CD4-positive, alpha-beta T cell treated with Interleukin-4 for 1 hour (primary cell): Measurements from ENCODE around the gene SSC5D.
"Not testable (repeated sequence)": the region's sequence is repeated elsewhere in the genome, so short reads cannot be mapped to it uniquely, and the experiment has no call there.

Source experiments
- DNase-seq, 2 donors: peaks; one replicate each; pipeline ENCODE4 v3.0.0-alpha.2; 2020 to 2022

SSC5D gene

DNA sequence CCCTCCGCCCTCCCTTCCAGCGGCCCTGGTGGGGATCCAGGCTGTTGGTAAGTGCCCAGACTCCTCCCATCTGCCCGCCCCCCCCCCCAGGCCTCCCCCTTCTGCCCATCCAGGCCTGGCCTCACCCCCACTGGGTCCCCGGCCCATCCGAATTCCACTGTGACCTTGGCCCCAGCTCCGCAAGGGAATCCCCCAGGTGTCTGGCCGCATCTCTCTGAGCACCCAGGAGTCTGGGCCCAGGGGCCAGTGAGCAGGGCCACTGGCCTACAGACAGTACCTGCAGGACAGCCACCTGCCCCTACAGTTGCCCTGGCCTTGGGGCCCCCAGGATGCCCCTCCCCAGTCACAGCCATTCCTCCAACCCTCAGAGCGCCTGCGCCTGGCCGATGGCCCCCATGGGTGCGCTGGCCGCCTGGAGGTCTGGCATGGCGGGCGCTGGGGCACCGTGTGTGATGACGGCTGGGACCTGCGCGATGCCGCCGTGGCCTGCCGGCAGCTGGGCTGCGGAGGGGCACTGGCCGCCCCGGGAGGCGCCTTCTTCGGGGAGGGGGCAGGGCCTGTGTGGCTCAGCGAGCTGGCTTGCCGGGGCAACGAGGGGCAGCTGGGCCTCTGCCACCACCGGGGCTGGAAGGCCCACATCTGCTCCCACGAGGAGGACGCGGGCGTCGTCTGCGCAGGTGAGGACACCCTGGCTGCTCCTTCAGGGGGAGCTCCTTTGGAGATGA, 912 bp downstream of the SSC5D start:
- DNase-seq: no peak

DNA sequence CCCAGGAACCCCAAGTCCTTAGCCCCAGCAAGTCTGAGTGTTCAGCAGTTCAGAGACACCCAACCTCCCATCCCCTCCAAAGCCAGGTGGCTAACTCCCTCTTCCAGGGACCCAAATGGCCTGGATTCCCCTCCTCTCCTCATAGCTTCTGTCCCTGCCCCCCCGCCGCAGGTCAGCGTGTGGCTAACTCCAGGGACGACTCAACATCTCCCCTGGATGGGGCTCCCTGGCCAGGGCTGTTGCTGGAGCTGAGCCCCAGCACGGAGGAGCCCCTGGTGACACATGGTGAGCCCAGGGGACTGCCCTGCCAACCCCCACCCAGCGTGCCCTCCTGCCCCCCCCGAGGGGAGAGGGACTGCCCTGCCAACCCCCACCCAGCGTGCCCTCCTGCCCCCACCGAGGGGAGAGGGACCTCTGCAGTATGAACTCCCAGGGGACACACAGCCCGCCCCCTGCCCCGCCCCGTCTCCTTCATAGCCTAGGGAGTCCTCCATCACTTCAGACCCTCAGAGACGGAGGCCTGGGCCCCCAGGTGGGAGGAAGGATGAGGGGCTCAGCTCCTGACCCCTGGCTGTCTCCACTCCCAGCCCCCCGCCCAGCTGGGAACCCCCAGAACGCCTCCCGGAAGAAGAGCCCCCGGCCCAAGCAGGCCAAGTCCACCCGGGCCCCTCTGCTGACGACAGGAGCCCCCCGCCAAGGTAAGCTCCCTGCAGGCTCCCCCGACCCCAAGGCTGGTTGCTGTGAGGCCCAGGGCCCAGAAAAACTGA, 1.7 kb downstream of the SSC5D start:
- DNase-seq: no peak

DNA sequence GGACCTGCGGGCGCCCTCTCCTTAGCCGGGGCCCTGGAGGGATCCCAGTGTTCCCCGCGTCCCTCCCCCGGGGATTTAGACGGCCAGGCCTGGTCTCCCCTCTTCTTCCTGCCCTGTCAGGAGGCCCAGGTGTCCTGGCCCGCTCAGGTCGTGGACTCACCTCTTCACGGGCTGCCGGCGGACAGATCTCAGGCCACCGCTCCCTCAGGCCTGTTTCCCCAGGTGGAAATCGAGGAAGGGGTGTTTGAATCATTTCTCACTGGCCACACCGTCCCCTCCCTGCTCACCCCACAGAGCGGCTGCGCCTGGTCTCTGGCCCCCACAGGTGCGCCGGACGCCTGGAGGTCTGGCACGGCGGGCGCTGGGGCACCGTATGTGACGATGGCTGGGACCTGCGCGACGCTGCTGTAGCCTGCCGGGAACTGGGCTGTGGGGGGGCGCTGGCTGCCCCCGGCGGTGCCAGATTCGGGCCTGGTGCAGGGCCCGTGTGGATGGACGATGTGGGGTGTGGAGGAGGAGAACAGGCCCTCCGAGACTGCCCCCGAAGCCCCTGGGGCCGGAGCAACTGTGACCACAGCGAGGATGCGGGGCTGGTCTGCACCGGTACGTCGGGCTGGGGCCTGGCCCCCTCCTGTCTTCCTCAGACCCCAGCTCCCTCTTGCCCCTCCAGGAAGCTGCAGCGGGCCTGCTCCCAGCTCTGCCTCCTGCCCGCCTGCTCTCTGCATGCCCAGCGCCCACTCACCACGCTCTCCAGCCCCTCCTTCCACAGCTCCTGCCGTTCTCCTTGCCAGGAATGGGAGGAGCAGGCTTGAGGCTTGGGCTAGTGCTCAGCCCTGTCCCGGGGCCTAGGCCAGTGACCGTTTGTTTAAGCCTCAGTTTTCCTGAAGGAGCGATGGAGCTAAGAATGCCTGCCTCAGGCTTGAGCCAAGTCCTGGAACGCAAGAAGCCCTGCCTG, 2.5 kb downstream of the SSC5D start:
- no peak for DNase-seq

DNA sequence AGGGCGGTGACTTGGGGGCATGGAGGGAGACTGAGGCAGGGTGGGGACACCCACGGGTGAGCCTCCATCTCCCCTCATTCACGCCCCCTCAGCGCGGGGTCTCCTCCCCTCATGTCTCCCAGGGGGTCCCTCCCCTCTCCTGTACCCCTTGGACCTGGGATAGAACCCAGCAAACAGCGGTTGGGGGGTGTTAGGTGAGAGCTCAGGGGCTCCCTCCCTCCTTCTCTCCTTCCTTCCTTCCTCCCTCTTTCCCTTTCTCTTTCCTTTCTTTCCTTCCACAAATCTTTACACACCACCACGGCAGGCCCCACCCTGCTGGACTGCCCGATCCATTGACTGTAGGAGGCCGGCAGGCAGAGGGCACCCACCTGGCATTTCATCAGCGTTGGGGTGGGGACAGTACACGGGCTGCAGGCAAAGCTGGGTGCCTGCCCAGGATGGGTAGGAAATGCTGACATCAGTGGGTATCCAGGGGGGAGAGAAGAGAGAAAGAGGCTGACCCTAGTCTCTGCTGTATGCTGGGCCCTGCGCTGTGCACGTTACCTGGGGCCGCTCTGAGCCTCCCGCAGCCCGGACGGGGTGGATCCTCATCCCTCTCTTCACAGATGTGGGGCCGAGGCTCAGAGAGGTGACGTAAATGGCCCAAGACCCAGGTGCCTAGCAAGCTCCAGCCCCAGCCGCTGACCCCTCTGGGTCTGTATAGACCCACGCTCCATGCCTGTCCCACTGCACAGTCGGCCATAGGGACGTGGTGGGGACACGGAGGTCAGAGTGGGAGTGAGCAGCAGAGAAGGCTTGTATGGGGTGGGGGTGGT, 3.5 kb downstream of the SSC5D start:
- no peak for DNase-seq

DNA sequence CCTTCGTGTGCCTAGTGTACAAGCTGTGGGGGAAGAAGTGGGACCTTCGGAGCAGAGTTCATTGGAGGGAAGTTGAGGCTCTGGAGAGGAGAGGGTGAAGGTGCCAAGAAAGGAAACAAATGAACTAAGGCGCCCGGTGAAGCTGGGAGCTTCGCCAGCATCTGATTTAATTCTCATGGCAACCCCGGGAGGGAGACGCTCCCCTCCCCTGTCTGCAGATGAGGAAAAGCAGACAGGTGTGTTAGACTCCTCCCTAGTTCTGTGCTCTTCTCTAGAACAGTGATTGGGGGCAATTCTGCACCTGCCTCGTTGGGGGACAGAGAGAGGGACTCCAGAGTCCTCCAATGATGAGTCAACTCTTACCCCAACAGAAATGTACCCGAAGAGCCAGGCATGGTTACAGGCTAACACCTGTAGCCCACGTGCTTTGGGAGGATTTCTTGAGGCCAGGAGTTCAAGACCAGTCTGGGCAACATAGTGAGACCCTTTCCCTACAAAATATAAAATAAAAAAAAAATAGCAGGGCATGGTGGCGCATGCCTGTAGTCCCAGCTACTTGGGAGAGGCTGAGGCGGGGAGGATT, 4.2 kb downstream of the SSC5D start:
- DNase-seq: no peak

DNA sequence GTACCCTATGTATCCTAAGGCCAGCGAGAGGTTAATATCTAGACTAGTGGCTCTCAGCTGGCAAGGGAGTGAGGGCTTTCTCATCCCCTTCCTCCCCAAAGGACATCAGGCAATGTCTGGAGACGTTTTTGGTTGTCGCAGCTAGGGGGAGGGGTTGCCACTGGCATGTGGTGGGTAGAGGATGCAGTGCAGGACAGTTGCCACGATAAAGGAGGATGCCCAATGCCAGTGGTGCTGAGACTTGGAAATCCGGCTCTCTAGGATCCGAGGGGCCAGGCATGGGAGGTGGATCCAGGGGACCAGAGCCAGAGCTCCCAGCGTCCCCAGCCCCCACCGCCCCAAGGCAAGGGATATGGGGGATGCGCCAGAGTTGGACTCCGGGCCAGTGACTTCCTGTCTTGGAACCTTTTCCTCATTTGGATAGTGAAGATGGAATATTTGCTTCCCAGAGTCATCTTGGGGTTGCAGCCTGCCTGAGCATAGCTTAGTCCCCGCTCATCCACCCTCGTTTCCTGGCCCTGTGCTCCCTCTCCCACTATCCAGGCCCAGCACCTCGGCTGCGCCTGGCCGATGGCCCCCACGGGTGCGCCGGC, 4.9 kb downstream of the SSC5D start:
- DNase-seq: no peak

DNA sequence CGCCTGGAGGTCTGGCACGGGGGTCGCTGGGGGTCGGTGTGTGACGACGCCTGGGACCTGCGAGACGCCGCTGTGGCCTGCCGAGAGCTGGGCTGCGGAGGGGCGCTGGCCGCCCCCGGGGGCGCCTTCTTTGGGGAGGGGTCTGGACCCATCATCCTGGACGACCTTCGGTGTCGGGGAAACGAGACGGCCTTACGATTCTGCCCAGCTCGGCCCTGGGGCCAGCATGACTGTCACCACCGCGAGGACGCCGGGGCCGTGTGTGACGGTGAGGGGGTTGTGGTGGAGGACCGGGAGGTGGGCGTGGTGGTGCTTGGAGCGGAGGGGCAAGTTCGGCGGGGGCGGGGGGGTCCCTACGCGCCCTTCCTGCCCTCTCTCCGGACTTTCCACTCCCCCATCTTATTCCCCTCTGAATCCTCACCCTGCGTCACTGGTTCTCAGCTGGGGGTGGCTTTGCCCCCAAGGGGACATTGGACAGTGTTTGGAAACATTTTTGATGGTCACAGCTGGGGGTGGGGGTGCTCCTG, 5.5 kb downstream of the SSC5D start:
- no peak for DNase-seq

DNA sequence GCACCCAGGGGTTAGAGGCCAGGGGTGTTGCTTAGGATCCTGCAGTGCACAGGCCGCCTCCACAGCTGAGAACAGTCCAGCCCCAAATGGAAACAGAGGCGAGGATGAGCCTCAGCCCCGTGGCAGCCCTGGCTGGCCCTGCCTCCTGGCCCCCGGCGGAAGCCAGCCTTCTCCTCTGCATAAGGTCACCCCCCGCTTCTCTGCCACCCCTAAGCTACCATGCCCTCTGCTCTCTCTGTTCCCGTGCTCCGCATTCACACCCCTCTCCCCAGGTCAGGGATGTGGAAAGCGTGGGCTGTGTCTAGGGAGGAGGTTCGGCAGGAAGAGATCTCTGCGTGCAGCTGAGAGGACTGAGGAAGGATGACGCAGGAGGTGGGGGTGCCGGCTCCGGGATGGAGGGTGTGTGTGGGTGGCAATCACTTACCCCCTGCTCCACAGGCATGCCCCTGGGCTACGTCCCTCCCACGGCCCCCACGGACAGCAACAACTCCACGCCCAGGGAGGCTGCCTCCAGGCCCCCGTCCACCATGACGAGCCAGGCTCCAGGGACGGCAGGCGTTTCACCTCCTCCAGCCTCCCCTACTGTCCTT, 6.0 kb downstream of the SSC5D start:
- DNase-seq: no peak

DNA sequence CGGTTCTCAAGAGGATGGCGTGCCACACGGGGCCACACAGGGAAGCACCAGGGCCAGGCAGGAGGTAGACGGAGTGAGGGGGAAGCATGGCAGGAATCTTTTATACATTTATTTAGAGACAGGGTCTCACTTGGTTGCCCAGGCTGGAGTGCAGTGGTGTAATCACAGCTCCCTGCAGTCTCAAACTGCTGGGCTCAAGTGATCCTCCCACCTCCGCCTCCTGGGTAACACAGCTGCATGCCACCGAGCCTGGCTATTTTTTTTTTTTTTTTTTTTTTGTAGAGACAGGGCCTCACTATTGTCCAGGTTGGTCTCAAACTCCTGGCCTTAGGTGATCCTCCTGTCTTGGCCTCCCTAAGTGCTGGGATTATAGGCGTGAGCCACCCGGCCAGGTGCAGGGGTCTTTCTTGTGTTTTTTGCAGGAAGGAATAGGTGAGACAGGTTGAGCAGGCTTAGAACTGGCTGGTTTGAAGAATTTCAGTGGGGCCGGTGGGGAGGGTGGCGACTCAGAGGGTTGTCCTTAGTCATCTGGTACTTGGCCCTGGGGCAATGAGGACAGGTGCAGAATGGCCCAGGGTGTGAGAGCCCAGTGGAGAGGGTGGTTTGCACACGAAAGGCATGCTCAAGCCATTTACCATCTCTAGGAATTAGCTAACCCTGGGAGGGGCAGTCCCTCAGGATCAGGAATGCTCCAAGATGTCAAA, 7.6 kb downstream of the SSC5D start:
- no peak for DNase-seq

DNA sequence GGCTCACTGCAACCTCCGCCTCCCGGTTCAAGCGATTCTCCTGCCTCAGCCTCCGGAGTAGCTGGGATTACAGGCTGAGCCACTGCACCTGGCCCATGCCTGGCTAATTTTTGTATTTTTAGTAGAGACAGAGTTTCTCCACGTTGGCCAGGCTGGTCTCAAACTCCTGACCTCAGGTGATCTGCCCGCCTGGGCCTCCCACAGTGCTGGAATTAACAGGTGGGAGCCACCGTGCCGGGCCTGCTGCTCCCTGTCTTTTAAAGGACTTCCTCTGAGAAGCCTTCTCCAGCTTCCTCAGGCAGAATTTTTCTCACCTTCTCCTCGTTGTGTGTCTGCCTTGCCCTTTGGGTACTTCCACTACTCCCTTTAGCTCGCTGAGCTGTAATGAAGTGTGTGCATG, 8.6 kb downstream of the SSC5D start:
- DNase-seq: not testable (repeated sequence)

DNA sequence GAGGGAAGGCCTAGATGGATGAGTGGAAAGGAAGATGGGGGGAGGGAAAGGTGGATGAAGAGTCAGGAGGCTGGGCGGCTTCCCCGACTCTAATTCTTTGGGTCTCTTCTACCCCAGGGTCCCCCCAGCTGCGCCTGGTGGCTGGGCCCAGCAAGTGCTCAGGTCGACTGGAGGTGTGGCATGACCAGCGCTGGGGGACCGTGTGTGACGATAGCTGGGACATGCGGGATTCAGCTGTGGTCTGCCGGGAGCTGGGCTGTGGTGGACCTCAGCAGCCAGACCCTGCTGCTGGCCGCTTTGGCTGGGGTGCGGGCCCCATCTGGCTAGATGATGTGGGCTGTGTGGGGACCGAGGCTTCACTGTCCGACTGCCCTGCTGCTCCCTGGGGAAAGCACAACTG, 9.5 kb downstream of the SSC5D start:
- no peak for DNase-seq

DNA sequence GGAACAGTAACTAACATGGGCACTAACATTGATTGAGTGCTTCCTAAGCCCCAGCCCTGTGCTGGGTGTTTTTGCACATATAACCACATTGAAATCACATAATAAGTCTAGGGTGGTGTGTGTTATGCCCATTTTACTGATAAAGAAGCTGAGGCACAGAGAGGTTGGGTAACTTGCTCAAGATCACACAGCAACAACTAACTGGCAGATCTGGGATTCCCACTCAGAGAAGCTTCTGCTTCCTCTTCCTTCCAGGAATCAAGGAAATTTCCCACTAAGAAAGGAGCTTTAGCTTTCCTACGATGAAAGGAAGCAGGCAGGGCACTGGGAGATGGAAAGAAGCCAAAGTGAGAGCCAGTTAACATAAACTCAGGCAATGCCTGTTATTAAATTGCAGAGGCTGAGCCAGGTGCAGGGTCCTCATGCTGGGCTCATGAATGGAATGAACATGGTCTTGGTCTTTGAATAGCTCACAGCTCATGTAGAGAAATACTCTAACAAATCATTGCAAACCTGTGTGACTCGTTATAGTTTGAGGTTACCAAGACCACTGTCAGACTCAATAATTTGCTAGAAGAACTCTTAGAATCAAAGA, 10.1 kb downstream of the SSC5D start:
- no peak for DNase-seq

DNA sequence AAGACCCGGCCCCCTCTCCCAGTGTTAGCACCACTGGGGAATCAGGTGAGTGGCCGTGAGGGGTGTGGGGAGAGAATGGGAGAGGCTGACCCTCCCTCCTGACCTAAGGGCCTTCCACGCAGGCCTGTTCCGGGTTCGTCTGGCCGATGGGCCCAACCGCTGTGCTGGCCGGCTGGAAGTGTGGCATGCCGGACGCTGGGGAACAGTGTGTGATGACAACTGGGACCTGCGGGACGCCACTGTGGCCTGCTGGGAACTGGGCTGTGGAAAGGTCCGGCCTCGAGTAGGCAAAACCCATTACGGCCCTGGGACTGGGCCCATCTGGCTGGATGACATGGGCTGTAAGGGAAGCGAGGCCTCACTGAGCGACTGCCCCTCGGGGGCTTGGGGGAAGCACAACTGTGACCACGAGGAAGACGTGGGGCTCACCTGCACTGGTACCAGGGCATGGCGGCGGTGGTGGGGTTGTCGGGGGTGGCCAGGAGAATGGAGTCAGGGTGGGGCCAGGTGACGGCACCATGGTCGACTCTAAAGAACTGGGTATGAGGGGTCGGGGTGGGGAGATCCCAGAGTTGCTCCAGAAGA, 12.2 kb downstream of the SSC5D start:
- no peak for DNase-seq

DNA sequence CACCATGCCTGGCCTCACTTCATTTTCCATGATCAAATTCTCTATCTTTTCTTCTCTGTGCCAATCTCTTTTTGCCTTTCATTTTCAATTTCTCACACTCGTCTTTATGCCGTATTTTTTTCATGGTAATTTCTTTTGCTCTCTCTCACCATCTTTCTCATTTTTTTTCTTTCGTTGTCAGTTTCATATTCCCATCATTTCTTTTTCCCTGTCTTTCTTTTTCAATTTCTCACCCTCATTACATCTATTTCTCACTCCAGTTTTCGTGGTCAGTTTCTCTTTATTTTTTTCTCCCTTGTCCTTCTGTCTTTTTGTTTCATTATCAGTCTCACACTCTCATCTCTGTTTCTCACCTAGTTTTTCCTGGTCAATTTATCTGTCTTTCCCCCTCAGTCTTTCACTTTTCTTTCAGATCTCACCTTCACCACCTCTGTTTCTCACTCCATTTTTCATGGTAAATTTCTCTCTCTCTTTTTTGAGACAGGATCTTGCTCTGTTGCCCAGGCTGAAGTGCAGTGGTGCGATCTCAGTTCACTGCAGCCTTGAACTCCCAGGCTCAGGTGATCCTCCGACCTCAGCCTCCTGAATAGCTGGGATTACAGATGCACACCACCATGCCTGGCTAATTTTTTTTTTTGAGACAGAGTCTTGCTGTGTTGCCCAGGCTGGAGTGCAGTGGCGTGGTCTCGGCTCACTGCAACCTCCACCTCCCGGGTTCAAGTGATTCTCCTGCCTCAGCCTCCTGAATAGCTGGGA, 14.1 kb downstream of the SSC5D start:
- DNase-seq: no peak

DNA sequence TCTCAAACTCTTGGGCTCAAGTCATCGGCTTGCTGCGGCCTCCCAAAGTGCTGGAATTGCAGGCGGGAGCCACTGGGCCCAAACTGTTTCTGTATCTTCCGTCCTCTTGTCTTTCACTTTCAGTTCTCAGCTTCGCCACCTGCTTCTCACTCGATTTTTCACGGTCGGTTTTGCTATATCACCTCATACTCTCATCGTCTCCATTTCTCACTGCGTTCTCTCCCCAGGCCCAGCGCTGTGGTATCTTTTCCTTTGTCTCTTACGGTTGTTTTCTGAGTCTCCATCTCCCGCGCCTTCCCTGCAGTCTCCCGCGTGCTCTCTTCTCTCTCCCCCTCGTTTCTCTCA, 14.9 kb downstream of the SSC5D start:
- DNase-seq: no peak

DNA sequence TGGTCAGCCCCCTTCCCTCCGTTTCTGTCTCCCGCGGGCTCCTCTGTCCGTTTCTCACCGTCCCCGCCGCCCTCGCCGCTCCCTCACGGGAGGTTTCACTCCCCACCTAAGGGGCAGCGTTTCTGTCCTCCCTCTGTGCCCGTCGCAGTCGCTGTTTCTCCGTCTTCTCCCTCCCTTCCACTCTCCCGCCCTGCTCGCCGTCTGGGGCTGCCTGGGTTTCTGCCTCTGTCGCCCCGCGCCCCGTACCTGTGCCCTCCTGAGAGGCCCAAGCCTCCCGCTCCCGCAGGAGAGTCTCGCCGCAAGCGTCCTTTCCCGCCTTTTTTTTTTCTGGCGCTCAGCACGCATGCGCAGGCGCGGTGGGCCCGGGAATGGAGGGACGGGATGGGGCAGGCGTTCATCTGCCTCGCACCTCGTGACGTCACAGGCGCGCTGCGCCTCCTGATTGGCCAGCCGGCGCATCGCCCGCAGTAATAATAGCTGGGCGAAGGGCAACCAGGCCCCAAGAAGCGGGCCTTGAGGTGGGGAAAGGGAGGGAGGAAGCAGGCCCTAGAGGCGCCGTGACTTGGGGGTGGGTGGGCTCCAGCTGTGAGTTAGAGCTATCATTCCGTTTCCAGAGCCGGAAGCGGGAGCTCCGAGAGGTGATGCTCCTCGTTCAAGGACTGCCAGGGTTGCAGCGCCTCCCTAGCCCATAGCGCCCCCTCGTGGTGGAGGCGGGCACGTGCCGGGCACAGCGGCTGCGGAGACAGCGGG, 15.4 kb downstream of the SSC5D start:
- peak; percentile 93 to 94 for DNase-seq

DNA sequence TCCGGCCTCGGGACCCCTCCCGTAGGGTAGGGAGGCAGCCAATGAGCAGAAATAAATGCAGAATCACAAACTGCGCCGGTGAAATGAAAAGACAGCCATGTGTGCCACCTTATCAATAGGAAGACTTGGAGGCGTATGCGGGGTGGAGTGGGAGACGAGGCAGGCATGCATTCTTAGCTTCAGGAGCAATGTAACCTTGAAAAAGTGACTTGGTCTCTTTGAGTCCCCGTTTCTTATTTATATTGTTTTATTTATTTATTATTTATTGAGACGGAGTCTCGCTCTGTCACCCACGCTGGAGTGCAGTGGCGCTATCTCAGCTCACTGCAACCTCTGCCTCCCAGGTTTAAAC, 16.0 kb downstream of the SSC5D start:
- no peak for DNase-seq

DNA sequence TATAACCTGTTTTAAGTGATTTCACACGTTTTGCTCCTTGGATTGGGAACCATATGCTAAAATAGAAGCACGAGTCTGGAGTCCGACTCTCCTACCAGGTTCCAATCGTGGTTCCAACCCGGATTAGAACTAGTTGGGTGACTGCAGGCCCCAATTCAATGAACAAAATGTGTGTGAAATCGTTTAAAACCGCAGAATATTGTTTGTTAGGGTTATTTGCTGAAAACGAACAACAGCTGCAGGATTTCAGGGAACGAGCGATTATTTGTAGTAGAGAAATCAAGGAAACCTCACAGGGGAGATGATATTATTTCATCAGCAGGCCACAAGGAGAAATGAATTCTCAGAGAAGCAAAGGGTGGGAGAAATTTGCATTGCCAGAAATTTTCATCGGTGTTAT, 16.7 kb downstream of the SSC5D start:
- DNase-seq: no peak
